Adrenal gland (tissue), 12 donors: ENCODE measurements around the gene TM4SF18. TPM values are rescaled to one million over a fixed set of nuclear protein-coding genes. Genes with fewer than 3 reads are reported as not detected.

Source experiments
- DNase-seq, 7 donors: peaks; one replicate each; pipeline ENCODE4 v3.0.0-alpha.2; 2019 to 2020
- H3K27ac ChIP-seq, 5 donors: fragments of 200-600 bp; sonication (generic) in 4 of 5; 1 replicate in 3 of 5; 2 replicates in 2 of 5; pipeline versions ENCODE4 v1.5.1 to v1.8.0; 2016 to 2020; ENCODE audit warnings: mild to moderate bottlenecking in 1 of 5
- H3K27me3 ChIP-seq: fragments of 200-600 bp; 2 replicates; pipeline ENCODE4 v1.8.0; 2021
- H3K36me3 ChIP-seq, 2 donors: fragments of 200-600 bp; replicated peaks in 1 of 2; 1 replicate in 1 of 2; 2 replicates in 1 of 2; pipeline versions ENCODE4 v1.5.1 to v1.8.0; 2018 to 2022
- H3K4me1 ChIP-seq, 2 donors: fragments of 200-600 bp; replicated peaks in 1 of 2; 1 replicate in 1 of 2; 2 replicates in 1 of 2; pipeline versions ENCODE4 v1.5.1 to v1.8.0; 2018 to 2021
- H3K4me3 ChIP-seq, 4 donors: fragments of 200-600 bp; sonication (generic) in 3 of 4; one replicate each; pipeline ENCODE4 v1.5.1; 2016 to 2018
- H3K9me3 ChIP-seq, 3 donors: fragments of 200-600 bp; sonication (generic) in 1 of 3; replicated peaks in 1 of 3; 1 replicate in 2 of 3; 2 replicates in 1 of 3; pipeline versions ENCODE4 v1.5.1 to v1.8.0; 2016 to 2021
- CTCF ChIP-seq, 6 experiments: fragments of 450-650 bp in 4 of 6; fragments of 200-600 bp in 2 of 6; sonication (generic) in 1 of 6; IDR thresholded peaks; 1 replicate in 5 of 6; 2 replicates in 1 of 6; pipeline versions ENCODE4 v1.5.1 to v1.8.0; 2016 to 2021; ENCODE audit warnings: antibody characterized with exemption in 6 of 6, mild to moderate bottlenecking in 2 of 6, moderate library complexity in 1 of 6
- POLR2A ChIP-seq, 2 donors: fragments of 450-650 bp; IDR thresholded peaks; one replicate each; pipeline ENCODE4 v1.6.1; 2017; ENCODE audit warnings: antibody characterized with exemption in 2 of 2, mild to moderate bottlenecking in 2 of 2, moderate library complexity in 1 of 2
- WGBS, 4 donors: extraction: QIAGEN DNeasy Blood & Tissue Kit in 2 of 4; methylation state at CpG; one replicate each; pipeline versions ENCODE4 v1.1.5 to v1.1.7; 2013 to 2017; 5-methylcytosine and 5-hydroxymethylcytosine counted together
- intact Hi-C, 2 donors: fragments of 100-400 bp; cut with DNase I; formaldehyde crosslinking; loops; one replicate each; pipeline versions ENCODE4 v1.14.1 to v1.15.0; 2022 to 2023
- polyA plus RNA-seq, 3 donors: library from polyadenylated mRNA; stranded (reverse); fragments of 200-250 nt in 2 of 3; fragments of 350-450 nt in 1 of 3; fragmentation: Illumina TruSeq in 1 of 3; extraction: RNeasy Lipid Tissue Mini Kit (QIAGEN cat#74804) in 1 of 3; gene quantifications; one replicate each; pipeline ENCODE4 v1.2.3, GENCODE V29; 2013 to 2014
- total RNA-seq, 9 donors: library from RNA; depleted of rRNA in 4 of 9; stranded (reverse); fragments of >200 nt in 4 of 9; fragments of 120-200 nt in 1 of 9; fragmentation: NEBNext Ultra II Directional in 1 of 9; extraction: Animal tissue kit (Norgen Biotek cat#: 25700) in 1 of 9; gene quantifications; one replicate each; pipeline versions ENCODE4 v1.1.0 to v1.2.4, GENCODE V29; 2013 to 2023
- donor health status: healthy with polysubstance abuse.
- donor health status: Bipolar disorder and iron deficiency.
- donor health status: DM: yes; HTN: yes; CAD: no.
- donor health status: DM: no; HTN: no; CAD: no.
- donor health status: DM: no; HTN: no; CAD: no.
- donor health status: DM: yes; HTN: yes; CAD: no.

Gene TM4SF18
- total and polyA plus RNA-seq, 12 donors = 2.4 to 24.9 (median 13.7) TPM

GRCh38 chr3:149282836-149283235 is 50.6 kb downstream of the TM4SF18 start:
- H3K4me3 ChIP-seq = no peak overlapping the region
- no peaks in the 10 kb centered on the region for H3K36me3 ChIP-seq
- H3K27ac ChIP-seq = no peak overlapping the region
- intact Hi-C loops = loop anchor here in 1 of 2 donors (10.0 kb wide), 1 partner anchor 72 kb away; no protein-coding TSS in a partner anchor
- DNase-seq = no peak
- H3K9me3 ChIP-seq = no peaks in the 10 kb centered on the region
- TF ChIP-seq CTCF (IDR thresholded peaks at IDR 0.05) (no peak), POLR2A (IDR thresholded peaks at IDR 0.05) (no peak)
- H3K27me3 ChIP-seq = no peaks in the 10 kb centered on the region
- H3K4me1 ChIP-seq = no peaks in the 10 kb centered on the region

GRCh38 chr3:149282322-149282721 is 51.1 kb downstream of the TM4SF18 start:
- Histone ChIP-seq H3K4me1 (no peaks in the 10 kb centered on the region), H3K27me3 (no peaks in the 10 kb centered on the region), H3K9me3 (no peaks in the 10 kb centered on the region), H3K36me3 (no peaks in the 10 kb centered on the region), H3K4me3 (no peak overlapping the region), H3K27ac (no peak overlapping the region)
- intact Hi-C loops = loop anchor here in 1 of 2 donors (10.0 kb wide), 1 partner anchor 72 kb away; no protein-coding TSS in a partner anchor
- DNase-seq = no peak
- 95 to 100% (median 99%) methylated on average over 1 of the region's 1 CpG for WGBS, 4 donors
- TF ChIP-seq CTCF (IDR thresholded peaks at IDR 0.05) (no peak), POLR2A (IDR thresholded peaks at IDR 0.05) (no peak)

GRCh38 chr3:149280671-149281349 is 52.6 kb downstream of the TM4SF18 start:
- WGBS, 4 donors = 93 to 100% (median 98%) methylated on average over 2 of the region's 2 CpGs
- intact Hi-C loops = loop anchor here in 1 of 2 donors (10.0 kb wide), 1 partner anchor 74 kb away; no protein-coding TSS in a partner anchor

GRCh38 chr3:149278911-149279310 is 54.5 kb downstream of the TM4SF18 start:
- 52 to 76% (median 57%) methylated on average over 2 of the region's 2 CpGs for WGBS, 4 donors
- TF ChIP-seq POLR2A (IDR thresholded peaks at IDR 0.05) = no peak
- TF ChIP-seq CTCF (IDR thresholded peaks at IDR 0.05) = no peak
- DNase-seq = no peak
- H3K4me1 ChIP-seq = no peaks in the 10 kb centered on the region
- no peak overlapping the region for H3K27ac ChIP-seq
- H3K9me3 ChIP-seq = no peaks in the 10 kb centered on the region
- H3K36me3 ChIP-seq = no peaks in the 10 kb centered on the region
- intact Hi-C loops = loop anchor here in 1 of 2 donors (10.0 kb wide), 1 partner anchor 324 kb away; no protein-coding TSS in a partner anchor
- no peaks in the 10 kb centered on the region for H3K27me3 ChIP-seq
- no peak overlapping the region for H3K4me3 ChIP-seq

More at GRCh38 chr3:149280671-149281349, 52.6 kb downstream of the TM4SF18 start:
- DNase-seq = no peak
- H3K4me1 ChIP-seq = no peaks in the 10 kb centered on the region
- no peak overlapping the region for H3K27ac ChIP-seq
- no peaks in the 10 kb centered on the region for H3K36me3 ChIP-seq
- no peak for TF ChIP-seq CTCF (IDR thresholded peaks at IDR 0.05)
- no peak for TF ChIP-seq POLR2A (IDR thresholded peaks at IDR 0.05)
- no peak overlapping the region for H3K4me3 ChIP-seq
- no peaks in the 10 kb centered on the region for H3K27me3 ChIP-seq
- H3K9me3 ChIP-seq = no peaks in the 10 kb centered on the region
